Uterus (tissue), 2 donors: ENCODE measurements around the gene NPHP4.

Experiments
- POLR2A ChIP-seq, 2 donors: fragments of 450-650 bp; IDR thresholded peaks; one replicate each; pipeline ENCODE4 v1.6.1; 2016; ENCODE audit warnings: antibody characterized with exemption in 2 of 2, mild to moderate bottlenecking in 1 of 2, moderate library complexity in 1 of 2
- TF ChIP-seq, protein P1 (sequence below), 4 experiments: fragments of 200-600 bp in 2 of 4; fragments of 450-650 bp in 2 of 4; sonication (generic) in 2 of 4; IDR thresholded peaks; one replicate each; pipeline ENCODE4 v1.5.1; 2016 to 2019; ENCODE audit warnings: antibody characterized with exemption in 4 of 4, mild to moderate bottlenecking in 2 of 4, moderate library complexity in 1 of 4

DNA sequence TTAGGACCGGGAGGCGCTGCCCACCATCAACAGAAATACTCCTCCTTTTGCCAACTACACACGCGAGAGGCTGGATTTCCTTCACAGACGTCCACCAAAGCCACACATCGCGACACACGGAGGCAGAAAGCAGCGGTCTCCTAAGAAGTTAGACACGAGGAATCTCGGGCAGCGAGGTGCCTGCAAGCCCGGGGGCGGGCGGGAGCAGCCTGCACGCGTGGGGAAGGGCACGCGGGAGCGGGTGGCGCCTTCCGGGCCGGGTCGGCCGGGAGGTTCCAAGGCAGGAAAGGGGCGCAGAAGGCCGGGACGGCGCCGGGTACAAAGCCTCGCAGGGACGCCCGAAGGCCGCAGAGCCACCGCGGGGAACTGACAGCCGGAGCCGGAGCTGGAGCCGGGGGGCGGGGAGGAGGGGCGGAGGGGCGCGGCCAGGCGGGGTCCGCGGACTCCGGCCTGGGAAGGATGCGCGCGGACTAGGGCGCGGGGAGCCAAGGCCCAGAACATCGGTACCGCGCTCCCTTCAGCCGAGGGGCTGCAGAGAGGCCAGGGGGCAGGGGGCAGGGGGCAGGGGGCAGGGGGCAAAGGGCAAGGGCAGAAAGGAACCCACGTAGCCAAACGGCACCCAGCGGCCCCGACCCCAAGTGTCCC, 722 bp downstream of the NPHP4 start:
- TF ChIP-seq, protein P1, sequence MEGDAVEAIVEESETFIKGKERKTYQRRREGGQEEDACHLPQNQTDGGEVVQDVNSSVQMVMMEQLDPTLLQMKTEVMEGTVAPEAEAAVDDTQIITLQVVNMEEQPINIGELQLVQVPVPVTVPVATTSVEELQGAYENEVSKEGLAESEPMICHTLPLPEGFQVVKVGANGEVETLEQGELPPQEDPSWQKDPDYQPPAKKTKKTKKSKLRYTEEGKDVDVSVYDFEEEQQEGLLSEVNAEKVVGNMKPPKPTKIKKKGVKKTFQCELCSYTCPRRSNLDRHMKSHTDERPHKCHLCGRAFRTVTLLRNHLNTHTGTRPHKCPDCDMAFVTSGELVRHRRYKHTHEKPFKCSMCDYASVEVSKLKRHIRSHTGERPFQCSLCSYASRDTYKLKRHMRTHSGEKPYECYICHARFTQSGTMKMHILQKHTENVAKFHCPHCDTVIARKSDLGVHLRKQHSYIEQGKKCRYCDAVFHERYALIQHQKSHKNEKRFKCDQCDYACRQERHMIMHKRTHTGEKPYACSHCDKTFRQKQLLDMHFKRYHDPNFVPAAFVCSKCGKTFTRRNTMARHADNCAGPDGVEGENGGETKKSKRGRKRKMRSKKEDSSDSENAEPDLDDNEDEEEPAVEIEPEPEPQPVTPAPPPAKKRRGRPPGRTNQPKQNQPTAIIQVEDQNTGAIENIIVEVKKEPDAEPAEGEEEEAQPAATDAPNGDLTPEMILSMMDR (IDR thresholded peaks at IDR 0.05), result no peak
- no peak for TF ChIP-seq POLR2A (IDR thresholded peaks at IDR 0.05)
